H9 (cell line): ENCODE measurements around the gene CSRP1. TPM values are rescaled to one million over a fixed set of nuclear protein-coding genes. Genes with fewer than 3 reads are reported as not detected.

ENCODE experiments used
- DNase-seq: peaks from one replicate; pipeline ENCODE4 v3.0.0-alpha.2; 2017
- H2AFZ ChIP-seq: one replicate; pipeline ENCODE4 v1.6.1; 2013; ENCODE audit warnings: mild to moderate bottlenecking, low read length, control low read depth, moderate library complexity
- H2AK5ac ChIP-seq: 2 replicates; pipeline ENCODE4 v1.6.1; 2013; ENCODE audit warnings: low read length, control low read depth, mixed read lengths; ENCODE audit not compliant: insufficient read length
- H2BK120ac ChIP-seq: one replicate; pipeline ENCODE4 v1.6.1; 2013; ENCODE audit warnings: low read depth, mild to moderate bottlenecking, low read length, control low read depth, inconsistent platforms; ENCODE audit not compliant: poor library complexity, severe bottlenecking
- H2BK12ac ChIP-seq: 2 replicates; pipeline ENCODE4 v1.6.1; 2013; ENCODE audit warnings: low read length, control low read depth, mixed read lengths, low read depth; ENCODE audit not compliant: insufficient read length
- H2BK15ac ChIP-seq: 2 replicates; pipeline ENCODE4 v1.6.1; 2013; ENCODE audit warnings: low read depth, low read length, control low read depth
- H2BK20ac ChIP-seq: one replicate; pipeline ENCODE4 v1.6.1; 2013; ENCODE audit warnings: low read depth, mild to moderate bottlenecking, low read length, control low read depth, inconsistent platforms; ENCODE audit not compliant: poor library complexity, severe bottlenecking
- H2BK5ac ChIP-seq: 2 replicates; pipeline ENCODE4 v1.6.1; 2013; ENCODE audit warnings: low read length, control low read depth, mixed read lengths; ENCODE audit not compliant: insufficient read length
- H3K14ac ChIP-seq: 2 replicates; pipeline ENCODE4 v1.6.1; 2013; ENCODE audit warnings: low read length, control low read depth; ENCODE audit not compliant: insufficient read depth
- H3K18ac ChIP-seq: 2 replicates; pipeline ENCODE4 v1.6.1; 2013; ENCODE audit warnings: low read depth, mild to moderate bottlenecking, mixed read lengths, low read length, control low read depth; ENCODE audit not compliant: insufficient read length
- H3K23ac ChIP-seq: 2 replicates; pipeline ENCODE4 v1.6.1; 2013; ENCODE audit warnings: low read length, control low read depth, mixed read lengths, low read depth; ENCODE audit not compliant: insufficient read length
- H3K23me2 ChIP-seq: 2 replicates; pipeline ENCODE4 v1.6.1; 2013; ENCODE audit warnings: low read depth, mild to moderate bottlenecking, mixed read lengths, low read length, control low read depth; ENCODE audit not compliant: insufficient read length, poor library complexity, severe bottlenecking
- H3K27ac ChIP-seq: 2 replicates; pipeline ENCODE4 v1.5.1; 2013; ENCODE audit warnings: low read length, control low read depth, mixed read lengths, low read depth; ENCODE audit not compliant: insufficient read length
- H3K27me3 ChIP-seq: 2 replicates; pipeline ENCODE4 v1.6.1; 2013; ENCODE audit warnings: low read length, control low read depth, inconsistent platforms; ENCODE audit not compliant: insufficient read depth
- H3K4ac ChIP-seq: 2 replicates; pipeline ENCODE4 v1.6.1; 2013; ENCODE audit warnings: low read depth, mild to moderate bottlenecking, control low read depth, inconsistent platforms, low read length, moderate library complexity
- H3K4me1 ChIP-seq: 2 replicates; pipeline ENCODE4 v1.6.1; 2013; ENCODE audit warnings: low read length, control low read depth, inconsistent platforms; ENCODE audit not compliant: insufficient read depth
- H3K4me2 ChIP-seq: 2 replicates; pipeline ENCODE4 v1.6.1; 2013; ENCODE audit warnings: low read length, control low read depth, mixed read lengths; ENCODE audit not compliant: insufficient read length, insufficient read depth
- H3K56ac ChIP-seq: 2 replicates; pipeline ENCODE4 v1.6.1; 2013; ENCODE audit warnings: low read depth, mild to moderate bottlenecking, mixed read lengths, low read length, control low read depth; ENCODE audit not compliant: insufficient read length
- H3K79me1 ChIP-seq: 2 replicates; pipeline ENCODE4 v1.6.1; 2013; ENCODE audit warnings: low read depth, mild to moderate bottlenecking, moderate library complexity, low read length, control low read depth, inconsistent platforms; ENCODE audit not compliant: insufficient read depth, poor library complexity, severe bottlenecking
- H3K79me2 ChIP-seq: 2 replicates; pipeline ENCODE4 v1.6.1; 2013; ENCODE audit warnings: low read length, control low read depth, inconsistent platforms; ENCODE audit not compliant: insufficient read depth
- H3K9ac ChIP-seq: 2 replicates; pipeline ENCODE4 v1.6.1; 2013; ENCODE audit warnings: low read length, control low read depth, mixed read lengths; ENCODE audit not compliant: insufficient read length; ENCODE audit errors: extremely low read depth
- H3K9me3 ChIP-seq: one replicate; pipeline ENCODE4 v1.6.1; 2013; ENCODE audit warnings: low read depth, low read length, inconsistent platforms; ENCODE audit not compliant: control insufficient read depth
- H3T11ph ChIP-seq: one replicate; pipeline ENCODE4 v1.6.1; 2013; ENCODE audit warnings: mild to moderate bottlenecking, low read length, control low read depth, inconsistent platforms
- H4K20me1 ChIP-seq: one replicate; pipeline ENCODE4 v1.6.1; 2013; ENCODE audit not compliant: control insufficient read depth, insufficient read length, insufficient read depth
- H4K5ac ChIP-seq: 2 replicates; pipeline ENCODE4 v1.6.1; 2013; ENCODE audit warnings: low read depth, mild to moderate bottlenecking, mixed read lengths, low read length, control low read depth; ENCODE audit not compliant: insufficient read length
- H4K8ac ChIP-seq: replicated peaks from 2 replicates; pipeline ENCODE4 v1.6.1; 2013; ENCODE audit warnings: low read length, control low read depth, mixed read lengths, low read depth; ENCODE audit not compliant: insufficient read length
- H4K91ac ChIP-seq: 2 replicates; pipeline ENCODE4 v1.6.1; 2013; ENCODE audit warnings: low read depth, mild to moderate bottlenecking, moderate library complexity, mixed read lengths, low read length, control low read depth; ENCODE audit not compliant: insufficient read length
- H3K27ac Mint-ChIP-seq, 3 experiments: 2 replicates in 2 of 3; 3 replicates in 1 of 3; pipeline ENCODE4 v1.8.0; 2020 to 2021; ENCODE audit warnings: mixed read lengths in 3 of 3, mild to moderate bottlenecking in 1 of 3, moderate library complexity in 1 of 3
- H3K27me3 Mint-ChIP-seq: 2 replicates; pipeline ENCODE4 v1.8.0; 2021; ENCODE audit warnings: low read depth, mild to moderate bottlenecking, moderate library complexity, mixed read lengths
- H3K36me3 Mint-ChIP-seq, 3 experiments: 2 replicates in 2 of 3; 3 replicates in 1 of 3; pipeline ENCODE4 v1.8.0; 2020 to 2021; ENCODE audit warnings: low read depth in 3 of 3, mixed read lengths in 3 of 3; ENCODE audit not compliant: insufficient read depth in 1 of 3
- H3K4me1 Mint-ChIP-seq, 2 experiments: 2 replicates each; pipeline ENCODE4 v1.8.0; 2020; ENCODE audit warnings: mixed read lengths in 2 of 2
- H3K4me3 Mint-ChIP-seq, 2 experiments: 2 replicates in 1 of 2; 3 replicates in 1 of 2; pipeline ENCODE4 v1.8.0; 2020 to 2021; ENCODE audit warnings: mild to moderate bottlenecking in 2 of 2, mixed read lengths in 2 of 2, moderate library complexity in 1 of 2
- H3K9me3 Mint-ChIP-seq, 2 experiments: 2 replicates in 1 of 2; 3 replicates in 1 of 2; pipeline ENCODE4 v1.8.0; 2020; ENCODE audit warnings: mild to moderate bottlenecking in 2 of 2, mixed read lengths in 2 of 2, moderate library complexity in 1 of 2
- CTCF ChIP-seq: fragments of 200-600 bp; sonication (generic); conservative IDR thresholded peaks from 3 replicates; pipeline ENCODE4 v1.8.0; 2021; ENCODE audit warnings: antibody characterized with exemption, mild to moderate bottlenecking
- WGBS: extraction: QIAGEN DNeasy Blood & Tissue Kit; methylation state at CpG from one replicate; pipeline ENCODE4 v1.1.7; 2013; ENCODE audit warnings: missing lambda C conversion rate, low lambda C conversion rate, mixed read lengths; ENCODE audit not compliant: insufficient read length; ENCODE audit errors: extremely low coverage; 5-methylcytosine and 5-hydroxymethylcytosine counted together
- total RNA-seq: library from RNA; stranded (reverse); gene quantifications from 2 replicates; pipeline ENCODE4 v1.2.1, GENCODE V29; 2021

The CSRP1 gene
- total RNA-seq, 1 experiment from 2014 or later = 0.44 TPM

- H3K4me2 ChIP-seq = peak overlapping the region; percentile 26
- TF ChIP-seq CTCF = no peak
- Mint-ChIP-seq H3K36me3 (no peaks in the 10 kb centered on the region), H3K4me1 (peaks cover 14 to 15% of the 10 kb centered on the region in 2 experiments), H3K27ac (peak overlapping the region; percentile 4 to 62 (median 43); a peak in 3 of 7 replicates), H3K9me3 (no peaks in the 10 kb centered on the region), H3K27me3 (peaks cover 3% of the 10 kb centered on the region; the same call in 1 of the 2 replicates), H3K4me3 (peak overlapping the region in 1 of 2 experiments; percentile 10; a peak in 1 of 5 replicates)
- no peak overlapping the region for H2BK120ac ChIP-seq
- DNase-seq = peak; percentile 76
- H2AK5ac ChIP-seq = no peak overlapping the region
- no peak overlapping the region for H3K23ac ChIP-seq
- H3K79me1 ChIP-seq = no peaks in the 10 kb centered on the region
- no peak overlapping the region for H4K5ac ChIP-seq
- peak overlapping the region; percentile 40 for H2AFZ ChIP-seq
- H3K9ac ChIP-seq = no peak overlapping the region
- H2BK20ac ChIP-seq = no peak overlapping the region
- no peaks in the 10 kb centered on the region for H4K20me1 ChIP-seq
- no peak overlapping the region for H4K8ac ChIP-seq
- no peaks in the 10 kb centered on the region for H3K79me2 ChIP-seq
- no peak overlapping the region for H3K4ac ChIP-seq
- no CpG with 5 or more reads among the region's 6 CpGs for WGBS
- H2BK5ac ChIP-seq = peak overlapping the region; percentile 27
- H3T11ph ChIP-seq = no peak overlapping the region
- peaks cover 1% of the 10 kb centered on the region for H3K23me2 ChIP-seq
- no peak overlapping the region for H3K27ac ChIP-seq
- H3K27me3 ChIP-seq = peaks cover 4% of the 10 kb centered on the region; the same call in 1 of the 2 replicates
- H3K9me3 ChIP-seq = no peaks in the 10 kb centered on the region
- H3K56ac ChIP-seq = no peak overlapping the region
- peak overlapping the region; percentile 64 for H2BK12ac ChIP-seq
- peak overlapping the region; percentile 90 for H3K14ac ChIP-seq
- H2BK15ac ChIP-seq = no peak overlapping the region
- no peaks in the 10 kb centered on the region; the same call in 1 of the 2 replicates for H3K4me1 ChIP-seq
- H4K91ac ChIP-seq = no peak overlapping the region
- H3K18ac ChIP-seq = no peak overlapping the region
These were observed 5.1 kb upstream of the CSRP1 start for GRCh38 chr1:201511941-201512539.
